ENCODE data around the gene IGF2BP2.

DNA sequence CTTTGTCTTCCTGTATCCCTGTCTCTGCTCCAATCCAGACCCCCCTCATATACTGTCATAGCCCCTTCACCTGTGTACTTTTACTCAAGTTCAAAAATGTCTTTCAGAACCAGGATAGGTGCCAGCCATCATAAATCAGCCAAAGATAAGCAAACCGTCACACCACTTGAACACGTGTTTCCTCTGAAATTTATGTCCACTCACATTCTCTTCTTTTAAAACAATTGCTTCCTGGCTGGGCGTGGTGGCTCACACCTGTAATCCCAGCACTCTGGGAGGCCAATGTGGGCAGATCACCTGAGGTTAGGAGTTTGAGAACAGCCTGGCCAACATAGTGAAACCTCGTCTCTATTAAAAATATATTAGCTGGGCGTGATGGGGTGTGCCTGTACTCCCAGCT is 74.1 kb downstream of the IGF2BP2 start:
- TF ChIP-seq, protein P1, sequence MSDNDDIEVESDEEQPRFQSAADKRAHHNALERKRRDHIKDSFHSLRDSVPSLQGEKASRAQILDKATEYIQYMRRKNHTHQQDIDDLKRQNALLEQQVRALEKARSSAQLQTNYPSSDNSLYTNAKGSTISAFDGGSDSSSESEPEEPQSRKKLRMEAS (IDR thresholded peaks at IDR 0.05): no peak
- TF ChIP-seq GABPA (IDR thresholded peaks at IDR 0.05; ENCODE audit: borderline replicate concordance, insufficient read depth, low read length) (no peak), POLR2A (IDR thresholded peaks at IDR 0.05; ENCODE audit: control extremely low read depth in 1 of 2, low read depth in 2 of 2, low read length in 2 of 2) (no peak), HDAC2 (IDR thresholded peaks at IDR 0.05; ENCODE audit: borderline replicate concordance in 1 of 2, low read depth in 2 of 2, low read length in 2 of 2) (no peak), SP1 (IDR thresholded peaks at IDR 0.05; ENCODE audit: low read depth, low read length) (no peak), CBX5 (IDR thresholded peaks at IDR 0.05; ENCODE audit: low read depth, low read length) (no peak), TBP (IDR thresholded peaks at IDR 0.05; ENCODE audit: low read depth, low read length) (no peak), YY1 (IDR thresholded peaks at IDR 0.05; ENCODE audit: low read depth, low read length) (no peak), BRCA1 (IDR thresholded peaks at IDR 0.05; ENCODE audit: low read depth, low read length) (no peak), RXRA (IDR thresholded peaks at IDR 0.05; ENCODE audit: insufficient read depth, low read depth, low read length) (no peak), SIN3A (conservative IDR thresholded peaks at IDR 0.05 in 1 of 2, IDR thresholded peaks at IDR 0.05 in 1 of 2; ENCODE audit: low read depth in 1 of 2, low read length in 2 of 2) (no peak)
- TF ChIP-seq, protein P2, sequence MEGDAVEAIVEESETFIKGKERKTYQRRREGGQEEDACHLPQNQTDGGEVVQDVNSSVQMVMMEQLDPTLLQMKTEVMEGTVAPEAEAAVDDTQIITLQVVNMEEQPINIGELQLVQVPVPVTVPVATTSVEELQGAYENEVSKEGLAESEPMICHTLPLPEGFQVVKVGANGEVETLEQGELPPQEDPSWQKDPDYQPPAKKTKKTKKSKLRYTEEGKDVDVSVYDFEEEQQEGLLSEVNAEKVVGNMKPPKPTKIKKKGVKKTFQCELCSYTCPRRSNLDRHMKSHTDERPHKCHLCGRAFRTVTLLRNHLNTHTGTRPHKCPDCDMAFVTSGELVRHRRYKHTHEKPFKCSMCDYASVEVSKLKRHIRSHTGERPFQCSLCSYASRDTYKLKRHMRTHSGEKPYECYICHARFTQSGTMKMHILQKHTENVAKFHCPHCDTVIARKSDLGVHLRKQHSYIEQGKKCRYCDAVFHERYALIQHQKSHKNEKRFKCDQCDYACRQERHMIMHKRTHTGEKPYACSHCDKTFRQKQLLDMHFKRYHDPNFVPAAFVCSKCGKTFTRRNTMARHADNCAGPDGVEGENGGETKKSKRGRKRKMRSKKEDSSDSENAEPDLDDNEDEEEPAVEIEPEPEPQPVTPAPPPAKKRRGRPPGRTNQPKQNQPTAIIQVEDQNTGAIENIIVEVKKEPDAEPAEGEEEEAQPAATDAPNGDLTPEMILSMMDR (IDR thresholded peaks at IDR 0.05; ENCODE audit: control extremely low read depth in 1 of 3, insufficient read depth in 1 of 3, low read depth in 1 of 3, low read length in 3 of 3): no peak
- TF ChIP-seq, protein P3, sequence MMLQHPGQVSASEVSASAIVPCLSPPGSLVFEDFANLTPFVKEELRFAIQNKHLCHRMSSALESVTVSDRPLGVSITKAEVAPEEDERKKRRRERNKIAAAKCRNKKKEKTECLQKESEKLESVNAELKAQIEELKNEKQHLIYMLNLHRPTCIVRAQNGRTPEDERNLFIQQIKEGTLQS (IDR thresholded peaks at IDR 0.05; ENCODE audit: insufficient read depth, low read depth, low read length): no peak

Data from H1 (cell line).